Neuronal stem cell (in vitro differentiated cells): ENCODE results near the gene ARID4B.
A peak's percentile ranks its signal among the peaks of the same experiment; 100 is the strongest.

Experiments used
- DNase-seq: peaks from one replicate; pipeline ENCODE4 v3.0.0-alpha.2; 2013; ENCODE audit warnings: low spot score
- H2AFZ ChIP-seq: one replicate; pipeline ENCODE4 v1.6.1; 2013; ENCODE audit warnings: mild to moderate bottlenecking, low read length, inconsistent platforms
- H2AK5ac ChIP-seq: 2 replicates; pipeline ENCODE4 v1.6.1; 2013; ENCODE audit warnings: low read depth, mild to moderate bottlenecking, inconsistent platforms, low read length, moderate library complexity, mixed read lengths
- H2BK120ac ChIP-seq: 2 replicates; pipeline ENCODE4 v1.6.1; 2013; ENCODE audit warnings: low read depth, mild to moderate bottlenecking, inconsistent platforms, low read length, moderate library complexity, mixed read lengths
- H2BK12ac ChIP-seq: one replicate; pipeline ENCODE4 v1.6.1; 2013; ENCODE audit warnings: low read length, inconsistent platforms
- H2BK15ac ChIP-seq: 2 replicates; pipeline ENCODE4 v1.6.1; 2013; ENCODE audit warnings: mild to moderate bottlenecking, low read length, inconsistent platforms, mixed read lengths
- H2BK5ac ChIP-seq: one replicate; pipeline ENCODE4 v1.6.1; 2013; ENCODE audit warnings: inconsistent platforms, mild to moderate bottlenecking, low read length, moderate library complexity
- H3K14ac ChIP-seq: one replicate; pipeline ENCODE4 v1.6.1; 2013; ENCODE audit warnings: low read length, inconsistent platforms
- H3K18ac ChIP-seq: 2 replicates; pipeline ENCODE4 v1.6.1; 2013; ENCODE audit warnings: low read length, inconsistent platforms
- H3K23ac ChIP-seq: 2 replicates; pipeline ENCODE4 v1.6.1; 2013; ENCODE audit warnings: low read depth, mild to moderate bottlenecking, mixed read lengths, low read length, inconsistent platforms; ENCODE audit not compliant: poor library complexity
- H3K27ac ChIP-seq: replicated peaks from 3 replicates; pipeline ENCODE4 v1.5.1; 2013; ENCODE audit warnings: low read length, inconsistent platforms
- H3K27me3 ChIP-seq, 3 experiments: 2 replicates each; pipeline ENCODE4 v1.6.1; 2013; ENCODE audit warnings: low read length in 3 of 3, mild to moderate bottlenecking in 2 of 3, inconsistent platforms in 1 of 3, low read depth in 1 of 3, mixed read lengths in 1 of 3, moderate library complexity in 1 of 3; ENCODE audit not compliant: control insufficient read depth in 3 of 3, insufficient read depth in 3 of 3
- H3K36me3 ChIP-seq, 2 donors: replicated peaks in 1 of 2; 2 replicates each; pipeline ENCODE4 v1.6.1; 2013; ENCODE audit warnings: low read length in 2 of 2; ENCODE audit not compliant: control insufficient read depth in 2 of 2, insufficient read depth in 2 of 2
- H3K4ac ChIP-seq: 2 replicates; pipeline ENCODE4 v1.6.1; 2013; ENCODE audit warnings: inconsistent platforms, mild to moderate bottlenecking, low read length, moderate library complexity
- H3K4me1 ChIP-seq, 2 donors: 1 replicate in 1 of 2; 2 replicates in 1 of 2; pipeline ENCODE4 v1.6.1; 2013; ENCODE audit warnings: low read length in 2 of 2, low read depth in 1 of 2; ENCODE audit not compliant: control insufficient read depth in 2 of 2, insufficient read depth in 1 of 2
- H3K4me2 ChIP-seq: one replicate; pipeline ENCODE4 v1.6.1; 2013; ENCODE audit warnings: mild to moderate bottlenecking, low read length, inconsistent platforms; ENCODE audit not compliant: insufficient read depth, poor library complexity, severe bottlenecking
- H3K4me3 ChIP-seq, 2 donors: 2 replicates each; pipeline ENCODE4 v1.5.1; 2013; ENCODE audit warnings: low read length in 2 of 2, mild to moderate bottlenecking in 2 of 2, inconsistent platforms in 1 of 2, moderate library complexity in 1 of 2
- H3K79me1 ChIP-seq: one replicate; pipeline ENCODE4 v1.6.1; 2013; ENCODE audit warnings: low read depth, mild to moderate bottlenecking, inconsistent platforms, low read length, moderate library complexity
- H3K9ac ChIP-seq: one replicate; pipeline ENCODE4 v1.6.1; 2013; ENCODE audit warnings: mild to moderate bottlenecking, low read depth, low read length, inconsistent platforms; ENCODE audit not compliant: poor library complexity
- H3K9me3 ChIP-seq, 2 donors: replicated peaks in 1 of 2; 2 replicates each; pipeline versions ENCODE3 to v1.6.1; 2013; ENCODE audit warnings: low read length in 2 of 2, mild to moderate bottlenecking in 2 of 2, inconsistent platforms in 1 of 2, low read depth in 1 of 2, mixed read lengths in 1 of 2, moderate library complexity in 1 of 2; ENCODE audit not compliant: control insufficient read depth in 2 of 2, insufficient read depth in 1 of 2
- H4K8ac ChIP-seq: one replicate; pipeline ENCODE4 v1.6.1; 2013; ENCODE audit warnings: low read depth, mild to moderate bottlenecking, inconsistent platforms, low read length, moderate library complexity
- H4K91ac ChIP-seq: one replicate; pipeline ENCODE4 v1.6.1; 2013; ENCODE audit warnings: low read length, low read depth, mild to moderate bottlenecking, inconsistent platforms; ENCODE audit not compliant: poor library complexity
- WGBS, 2 donors: extraction: QIAGEN DNeasy Blood & Tissue Kit; methylation state at CpG; one replicate each; pipeline ENCODE4 v1.1.7; 2013; ENCODE audit warnings: missing lambda C conversion rate in 2 of 2, mixed read lengths in 1 of 2; ENCODE audit not compliant: insufficient read length in 2 of 2, insufficient replicate concordance in 1 of 2; ENCODE audit errors: extremely low coverage in 2 of 2; 5-methylcytosine and 5-hydroxymethylcytosine counted together

The ARID4B gene

GRCh38 chr1:235297579-235297978 is 30.4 kb downstream of the ARID4B start:
- DNase-seq = no peak
- H3K27ac ChIP-seq = no peak overlapping the region

DNA sequence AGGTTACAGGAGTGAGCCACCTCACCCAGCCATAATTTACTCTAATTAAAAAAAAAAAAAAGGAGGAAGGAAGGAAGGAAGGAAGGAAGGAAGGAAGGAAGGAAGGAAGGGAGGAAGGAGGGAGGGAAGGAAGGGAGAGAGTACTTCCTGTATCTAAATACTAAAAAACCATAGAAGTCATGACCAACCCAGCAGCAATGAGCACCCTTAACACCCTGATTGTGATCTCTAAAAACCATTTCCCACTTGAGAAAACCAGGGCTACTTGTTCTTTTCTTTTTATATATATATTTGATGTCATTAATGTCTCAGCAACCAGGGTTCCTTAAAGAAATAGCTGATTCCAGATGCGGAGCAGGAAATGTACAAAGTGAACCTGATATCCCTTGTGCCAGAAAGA is 31.2 kb downstream of the ARID4B start:
- no peak for DNase-seq
- no peak overlapping the region for H3K4me3 ChIP-seq
- no peak overlapping the region for H2AK5ac ChIP-seq
- no CpG with 5 or more reads among the region's 1 CpG for WGBS, 2 donors
- no peaks in the 10 kb centered on the region for H3K27me3 ChIP-seq
- no peak overlapping the region for H2BK15ac ChIP-seq
- H3K9ac ChIP-seq = no peak overlapping the region
- H3K18ac ChIP-seq = no peak overlapping the region
- no peak overlapping the region for H2BK120ac ChIP-seq
- no peak overlapping the region for H3K27ac ChIP-seq
- H2BK5ac ChIP-seq = no peak overlapping the region
- H3K4me2 ChIP-seq = no peak overlapping the region
- no peak overlapping the region for H3K4ac ChIP-seq
- H4K8ac ChIP-seq = no peak overlapping the region
- H2AFZ ChIP-seq = no peak overlapping the region
- H3K23ac ChIP-seq = no peak overlapping the region
- H3K79me1 ChIP-seq = peaks cover 3% of the 10 kb centered on the region
- H3K4me1 ChIP-seq = no peaks in the 10 kb centered on the region
- H4K91ac ChIP-seq = no peak overlapping the region
- H3K36me3 ChIP-seq = no peaks in the 10 kb centered on the region
- H3K14ac ChIP-seq = no peak overlapping the region
- peaks cover 2 to 18% of the 10 kb centered on the region in 2 donors for H3K9me3 ChIP-seq
- H2BK12ac ChIP-seq = no peak overlapping the region

More at GRCh38 chr1:235297579-235297978, 30.4 kb downstream of the ARID4B start:
- WGBS, 2 donors = no CpG with 5 or more reads among the region's 3 CpGs
- Histone ChIP-seq H2BK120ac (no peak overlapping the region), H4K8ac (no peak overlapping the region), H3K18ac (no peak overlapping the region), H3K14ac (no peak overlapping the region), H2AFZ (no peak overlapping the region), H3K27me3 (no peaks in the 10 kb centered on the region), H3K9ac (no peak overlapping the region), H3K4me1 (no peaks in the 10 kb centered on the region), H3K79me1 (peaks cover 3% of the 10 kb centered on the region), H3K36me3 (no peaks in the 10 kb centered on the region), H2BK12ac (no peak overlapping the region), H3K23ac (no peak overlapping the region), H3K4ac (no peak overlapping the region), H2AK5ac (no peak overlapping the region), H2BK15ac (no peak overlapping the region), H2BK5ac (no peak overlapping the region), H4K91ac (no peak overlapping the region), H3K4me3 (no peak overlapping the region), H3K4me2 (no peak overlapping the region), H3K9me3 (peaks cover 2 to 18% of the 10 kb centered on the region in 2 donors)

DNA sequence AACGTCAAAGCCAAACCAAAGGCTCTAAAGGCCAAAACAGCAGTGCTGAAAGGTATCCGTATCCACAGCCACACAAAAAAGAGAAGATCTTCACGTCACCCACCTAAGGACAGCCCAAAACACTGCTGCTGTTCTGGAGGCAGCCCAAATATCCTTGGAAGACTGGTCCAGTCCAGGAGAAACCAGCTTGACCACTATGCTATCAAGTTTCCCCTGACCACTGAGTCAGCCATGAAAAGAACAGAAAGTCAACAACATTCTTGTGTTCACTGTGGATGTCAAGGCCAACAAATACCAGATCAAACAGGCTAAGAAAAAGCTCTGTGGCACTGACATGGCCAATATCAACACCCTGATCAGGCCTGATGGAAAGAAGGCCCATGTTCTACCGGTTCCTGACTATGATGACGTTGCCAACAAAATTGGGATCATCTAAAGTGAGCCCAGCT is 32.1 kb downstream of the ARID4B start:
- no peaks in the 10 kb centered on the region for H3K27me3 ChIP-seq
- H2AFZ ChIP-seq = no peak overlapping the region
- H3K4ac ChIP-seq = no peak overlapping the region
- no peak overlapping the region for H2BK15ac ChIP-seq
- H3K4me1 ChIP-seq = no peaks in the 10 kb centered on the region
- H2AK5ac ChIP-seq = no peak overlapping the region
- H3K4me3 ChIP-seq = peak overlapping the region in 1 of 2 donors; percentile 34
- peaks cover 2 to 18% of the 10 kb centered on the region in 2 donors for H3K9me3 ChIP-seq
- H3K4me2 ChIP-seq = no peak overlapping the region
- no peak overlapping the region for H3K18ac ChIP-seq
- H3K14ac ChIP-seq = no peak overlapping the region
- no peak overlapping the region for H4K91ac ChIP-seq
- peaks cover 3% of the 10 kb centered on the region for H3K79me1 ChIP-seq
- H2BK5ac ChIP-seq = no peak overlapping the region
- H3K27ac ChIP-seq = no peak overlapping the region
- H3K9ac ChIP-seq = no peak overlapping the region
- no peak overlapping the region for H2BK120ac ChIP-seq
- H3K36me3 ChIP-seq = no peaks in the 10 kb centered on the region
- H4K8ac ChIP-seq = no peak overlapping the region
- DNase-seq = no peak
- no peak overlapping the region for H2BK12ac ChIP-seq
- no peak overlapping the region for H3K23ac ChIP-seq
- WGBS, 2 donors = no CpG with 5 or more reads among the region's 5 CpGs

DNA sequence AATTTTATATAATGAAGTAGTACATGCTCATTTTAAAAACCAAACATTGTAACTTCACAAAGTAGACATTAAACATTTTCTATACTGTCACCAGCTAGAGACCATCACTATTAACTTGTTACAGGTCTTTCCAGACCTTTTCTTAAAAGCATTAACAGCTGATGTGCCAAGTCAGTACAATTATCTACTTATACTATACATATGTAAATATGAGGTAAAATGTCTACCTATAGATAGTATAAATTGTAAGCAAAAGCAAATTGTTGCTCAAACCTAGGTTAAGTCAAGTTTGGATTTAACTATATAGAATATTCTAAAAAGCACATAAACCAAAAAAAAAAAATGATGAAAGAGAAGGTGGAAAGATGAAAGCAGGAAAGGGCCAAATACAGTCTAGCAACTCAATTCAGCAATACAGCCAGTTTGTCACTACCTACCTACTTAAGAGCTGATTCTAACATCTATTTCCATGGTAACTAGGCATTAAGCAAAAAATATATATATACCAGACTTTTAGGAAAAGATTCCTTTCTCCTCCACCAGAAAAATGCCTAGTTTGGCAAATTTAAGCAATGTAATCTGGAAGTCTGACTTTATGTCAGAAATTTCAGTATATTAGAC is 34.5 kb downstream of the ARID4B start:
- peaks cover 2 to 18% of the 10 kb centered on the region in 2 donors for H3K9me3 ChIP-seq
- no peak overlapping the region for H2BK12ac ChIP-seq
- peaks cover 5% of the 10 kb centered on the region for H3K79me1 ChIP-seq

More for the DNA sequence above, 34.5 kb downstream of the ARID4B start:
- H2AFZ ChIP-seq = no peak overlapping the region
- no peak overlapping the region for H3K18ac ChIP-seq
- no peak overlapping the region for H2BK15ac ChIP-seq
- no peaks in the 10 kb centered on the region for H3K36me3 ChIP-seq
- H3K9ac ChIP-seq = no peak overlapping the region
- H2AK5ac ChIP-seq = no peak overlapping the region
- no peak overlapping the region for H2BK120ac ChIP-seq
- no peak overlapping the region for H4K91ac ChIP-seq
- H3K23ac ChIP-seq = no peak overlapping the region
- no peak overlapping the region for H3K14ac ChIP-seq
- no peak overlapping the region for H3K4me2 ChIP-seq
- no peak for DNase-seq
- no peak overlapping the region for H4K8ac ChIP-seq
- H3K4me3 ChIP-seq = no peak overlapping the region
- no peaks in the 10 kb centered on the region for H3K4me1 ChIP-seq
- H2BK5ac ChIP-seq = no peak overlapping the region
- H3K27ac ChIP-seq = no peak overlapping the region
- no peak overlapping the region for H3K4ac ChIP-seq
- H3K27me3 ChIP-seq = no peaks in the 10 kb centered on the region
